ENCODE results near the gene LRP1B.

DNA sequence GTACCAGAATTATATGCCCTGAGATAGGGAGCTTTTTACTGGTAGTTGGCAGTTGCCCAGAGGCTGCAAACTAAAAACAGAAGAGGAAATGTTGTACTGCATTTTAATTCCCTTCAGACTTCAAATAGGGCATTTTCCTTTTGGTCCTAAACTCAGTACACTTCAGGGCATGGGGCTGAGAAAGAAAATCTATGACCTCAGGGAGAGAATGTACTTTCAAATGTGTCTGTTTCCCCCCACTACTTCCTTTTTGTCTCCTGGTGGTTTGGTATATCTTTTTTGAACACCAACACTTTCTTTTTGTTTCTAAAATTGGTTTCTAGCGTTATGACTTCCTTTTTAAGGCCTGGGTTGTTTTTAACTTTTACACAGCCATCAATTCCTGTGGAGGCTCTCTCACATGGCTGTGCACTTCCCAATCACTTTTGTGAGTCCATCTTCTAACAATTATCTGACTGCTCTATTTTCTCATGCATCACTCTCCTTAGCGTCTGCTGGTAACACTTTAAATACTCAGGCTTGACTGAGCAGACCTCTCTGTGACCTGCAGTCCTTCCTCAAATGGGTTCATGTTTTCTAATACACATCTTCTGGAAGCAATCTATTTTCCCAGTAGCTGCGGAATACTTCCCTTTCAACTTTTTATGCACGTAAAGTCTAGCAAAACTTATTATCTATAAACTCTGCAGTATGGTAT is 596.0 kb downstream of the LRP1B start:
- TF ChIP-seq, protein P1, sequence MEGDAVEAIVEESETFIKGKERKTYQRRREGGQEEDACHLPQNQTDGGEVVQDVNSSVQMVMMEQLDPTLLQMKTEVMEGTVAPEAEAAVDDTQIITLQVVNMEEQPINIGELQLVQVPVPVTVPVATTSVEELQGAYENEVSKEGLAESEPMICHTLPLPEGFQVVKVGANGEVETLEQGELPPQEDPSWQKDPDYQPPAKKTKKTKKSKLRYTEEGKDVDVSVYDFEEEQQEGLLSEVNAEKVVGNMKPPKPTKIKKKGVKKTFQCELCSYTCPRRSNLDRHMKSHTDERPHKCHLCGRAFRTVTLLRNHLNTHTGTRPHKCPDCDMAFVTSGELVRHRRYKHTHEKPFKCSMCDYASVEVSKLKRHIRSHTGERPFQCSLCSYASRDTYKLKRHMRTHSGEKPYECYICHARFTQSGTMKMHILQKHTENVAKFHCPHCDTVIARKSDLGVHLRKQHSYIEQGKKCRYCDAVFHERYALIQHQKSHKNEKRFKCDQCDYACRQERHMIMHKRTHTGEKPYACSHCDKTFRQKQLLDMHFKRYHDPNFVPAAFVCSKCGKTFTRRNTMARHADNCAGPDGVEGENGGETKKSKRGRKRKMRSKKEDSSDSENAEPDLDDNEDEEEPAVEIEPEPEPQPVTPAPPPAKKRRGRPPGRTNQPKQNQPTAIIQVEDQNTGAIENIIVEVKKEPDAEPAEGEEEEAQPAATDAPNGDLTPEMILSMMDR (IDR thresholded peaks at IDR 0.05): no peak
- no peak for TF ChIP-seq POLR2A (IDR thresholded peaks at IDR 0.05)

All from Peyer's patch (tissue), 4 donors.